Loucy (cell line): ENCODE measurements around the gene PDYN.

ENCODE experiments used
- CTCF ChIP-seq: fragments of 200-600 bp; sonication (generic); conservative IDR thresholded peaks from 2 replicates; pipeline ENCODE4 v1.5.1; 2014; ENCODE audit warnings: mild to moderate bottlenecking, antibody characterized with exemption, low read length
- EZH2phosphoT487 ChIP-seq: fragments of 200-600 bp; IDR thresholded peaks from 2 replicates; pipeline ENCODE4 v1.6.1; 2018; ENCODE audit warnings: antibody characterized with exemption, mild to moderate bottlenecking, moderate library complexity, borderline replicate concordance

GRCh38 chr20:1953621-1954020, 40.2 kb downstream of the PDYN start:
- TF ChIP-seq CTCF (no peak), EZH2phosphoT487 (no peak)
